Neuronal stem cell (in vitro differentiated cells): ENCODE measurements around the gene RNLS.
A peak's percentile ranks its signal among the peaks of the same experiment; 100 is the strongest.

ENCODE experiments used
- DNase-seq: peaks from one replicate; pipeline ENCODE4 v3.0.0-alpha.2; 2013; ENCODE audit warnings: low spot score
- H2AFZ ChIP-seq: one replicate; pipeline ENCODE4 v1.6.1; 2013; ENCODE audit warnings: mild to moderate bottlenecking, low read length, inconsistent platforms
- H2AK5ac ChIP-seq: 2 replicates; pipeline ENCODE4 v1.6.1; 2013; ENCODE audit warnings: low read depth, mild to moderate bottlenecking, inconsistent platforms, low read length, moderate library complexity, mixed read lengths
- H2BK120ac ChIP-seq: 2 replicates; pipeline ENCODE4 v1.6.1; 2013; ENCODE audit warnings: low read depth, mild to moderate bottlenecking, inconsistent platforms, low read length, moderate library complexity, mixed read lengths
- H2BK12ac ChIP-seq: one replicate; pipeline ENCODE4 v1.6.1; 2013; ENCODE audit warnings: low read length, inconsistent platforms
- H2BK15ac ChIP-seq: 2 replicates; pipeline ENCODE4 v1.6.1; 2013; ENCODE audit warnings: mild to moderate bottlenecking, low read length, inconsistent platforms, mixed read lengths
- H2BK5ac ChIP-seq: one replicate; pipeline ENCODE4 v1.6.1; 2013; ENCODE audit warnings: inconsistent platforms, mild to moderate bottlenecking, low read length, moderate library complexity
- H3K14ac ChIP-seq: one replicate; pipeline ENCODE4 v1.6.1; 2013; ENCODE audit warnings: low read length, inconsistent platforms
- H3K18ac ChIP-seq: 2 replicates; pipeline ENCODE4 v1.6.1; 2013; ENCODE audit warnings: low read length, inconsistent platforms
- H3K23ac ChIP-seq: 2 replicates; pipeline ENCODE4 v1.6.1; 2013; ENCODE audit warnings: low read depth, mild to moderate bottlenecking, mixed read lengths, low read length, inconsistent platforms; ENCODE audit not compliant: poor library complexity
- H3K27ac ChIP-seq: replicated peaks from 3 replicates; pipeline ENCODE4 v1.5.1; 2013; ENCODE audit warnings: low read length, inconsistent platforms
- H3K27me3 ChIP-seq, 3 experiments: 2 replicates each; pipeline ENCODE4 v1.6.1; 2013; ENCODE audit warnings: low read length in 3 of 3, mild to moderate bottlenecking in 2 of 3, inconsistent platforms in 1 of 3, low read depth in 1 of 3, mixed read lengths in 1 of 3, moderate library complexity in 1 of 3; ENCODE audit not compliant: control insufficient read depth in 3 of 3, insufficient read depth in 3 of 3
- H3K36me3 ChIP-seq, 2 donors: replicated peaks in 1 of 2; 2 replicates each; pipeline ENCODE4 v1.6.1; 2013; ENCODE audit warnings: low read length in 2 of 2; ENCODE audit not compliant: control insufficient read depth in 2 of 2, insufficient read depth in 2 of 2
- H3K4ac ChIP-seq: 2 replicates; pipeline ENCODE4 v1.6.1; 2013; ENCODE audit warnings: inconsistent platforms, mild to moderate bottlenecking, low read length, moderate library complexity
- H3K4me1 ChIP-seq, 2 donors: 1 replicate in 1 of 2; 2 replicates in 1 of 2; pipeline ENCODE4 v1.6.1; 2013; ENCODE audit warnings: low read length in 2 of 2, low read depth in 1 of 2; ENCODE audit not compliant: control insufficient read depth in 2 of 2, insufficient read depth in 1 of 2
- H3K4me2 ChIP-seq: one replicate; pipeline ENCODE4 v1.6.1; 2013; ENCODE audit warnings: mild to moderate bottlenecking, low read length, inconsistent platforms; ENCODE audit not compliant: insufficient read depth, poor library complexity, severe bottlenecking
- H3K4me3 ChIP-seq, 2 donors: 2 replicates each; pipeline ENCODE4 v1.5.1; 2013; ENCODE audit warnings: low read length in 2 of 2, mild to moderate bottlenecking in 2 of 2, inconsistent platforms in 1 of 2, moderate library complexity in 1 of 2
- H3K79me1 ChIP-seq: one replicate; pipeline ENCODE4 v1.6.1; 2013; ENCODE audit warnings: low read depth, mild to moderate bottlenecking, inconsistent platforms, low read length, moderate library complexity
- H3K9ac ChIP-seq: one replicate; pipeline ENCODE4 v1.6.1; 2013; ENCODE audit warnings: mild to moderate bottlenecking, low read depth, low read length, inconsistent platforms; ENCODE audit not compliant: poor library complexity
- H3K9me3 ChIP-seq, 2 donors: replicated peaks in 1 of 2; 2 replicates each; pipeline versions ENCODE3 to v1.6.1; 2013; ENCODE audit warnings: low read length in 2 of 2, mild to moderate bottlenecking in 2 of 2, inconsistent platforms in 1 of 2, low read depth in 1 of 2, mixed read lengths in 1 of 2, moderate library complexity in 1 of 2; ENCODE audit not compliant: control insufficient read depth in 2 of 2, insufficient read depth in 1 of 2
- H4K8ac ChIP-seq: one replicate; pipeline ENCODE4 v1.6.1; 2013; ENCODE audit warnings: low read depth, mild to moderate bottlenecking, inconsistent platforms, low read length, moderate library complexity
- H4K91ac ChIP-seq: one replicate; pipeline ENCODE4 v1.6.1; 2013; ENCODE audit warnings: low read length, low read depth, mild to moderate bottlenecking, inconsistent platforms; ENCODE audit not compliant: poor library complexity
- WGBS, 2 donors: extraction: QIAGEN DNeasy Blood & Tissue Kit; methylation state at CpG; one replicate each; pipeline ENCODE4 v1.1.7; 2013; ENCODE audit warnings: missing lambda C conversion rate in 2 of 2, mixed read lengths in 1 of 2; ENCODE audit not compliant: insufficient read length in 2 of 2, insufficient replicate concordance in 1 of 2; ENCODE audit errors: extremely low coverage in 2 of 2; 5-methylcytosine and 5-hydroxymethylcytosine counted together

RNLS gene

DNA sequence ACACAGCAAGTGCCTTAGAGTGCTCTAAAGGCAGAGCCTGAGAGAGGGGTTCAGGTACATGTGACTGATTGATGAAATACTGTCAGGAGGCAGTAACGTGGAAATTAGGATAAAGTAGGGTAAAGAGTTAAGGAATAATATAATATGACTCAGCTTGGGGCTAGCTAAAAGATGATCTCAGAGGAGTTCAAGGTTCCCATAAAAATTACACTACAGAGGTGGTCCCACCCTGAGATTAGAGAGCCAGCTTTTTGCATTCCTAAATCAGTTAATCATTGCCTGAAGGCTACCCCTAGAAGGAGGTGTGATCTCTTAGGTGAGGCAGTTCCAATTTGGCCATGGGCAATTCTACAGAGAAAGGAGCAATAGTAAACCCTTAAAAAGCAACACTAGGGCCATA, 9.3 kb upstream of the RNLS start:
- no peak overlapping the region for H2AK5ac ChIP-seq
- WGBS, 2 donors, result 100% methylated on average over 1 of the region's 1 CpG; no CpG with 5 or more reads in 1 of the 2 donors

GRCh38 chr10:88586462-88586861, 3.3 kb upstream of the RNLS start, which contains the start of gene LIPJ:
LIPJ (plus strand) TSS chr10:88586762; CDS start chr10:88590688, 3,926 bp downstream.
- H3K4me3 ChIP-seq, result no peak within 1 kb of the TSS
- no peaks in the 10 kb centered on the region for H3K27me3 ChIP-seq

More for the DNA sequence above, 9.3 kb upstream of the RNLS start:
- Histone ChIP-seq H3K9me3 (no peaks in the 10 kb centered on the region), H3K4me1 (no peaks in the 10 kb centered on the region), H2BK15ac (no peak overlapping the region), H3K23ac (no peak overlapping the region), H3K4ac (no peak overlapping the region), H3K36me3 (no peaks in the 10 kb centered on the region), H2AFZ (no peak overlapping the region), H3K14ac (no peak overlapping the region), H2BK12ac (no peak overlapping the region), H4K8ac (no peak overlapping the region), H2BK5ac (no peak overlapping the region), H4K91ac (no peak overlapping the region), H3K9ac (no peak overlapping the region), H3K27ac (no peak overlapping the region), H3K18ac (no peak overlapping the region), H2BK120ac (no peak overlapping the region), H3K4me2 (no peak overlapping the region), H3K79me1 (no peaks in the 10 kb centered on the region), H3K27me3 (no peaks in the 10 kb centered on the region), H3K4me3 (no peak overlapping the region)
- DNase-seq, result no peak

GRCh38 chr10:88583584-88583957, 453 bp upstream of the RNLS start:
- peak overlapping the region; percentile 83 for H3K4me2 ChIP-seq
- no peak overlapping the region for H2BK15ac ChIP-seq
- H3K79me1 ChIP-seq, result no peaks in the 10 kb centered on the region
- H3K4me3 ChIP-seq, result peak overlapping the region in 1 of 2 donors; percentile 88
- H2BK12ac ChIP-seq, result no peak overlapping the region
- no peaks in the 10 kb centered on the region for H3K4me1 ChIP-seq
- no peak overlapping the region for H2AK5ac ChIP-seq
- H3K9me3 ChIP-seq, result no peaks in the 10 kb centered on the region
- peak overlapping the region; percentile 66 for H2AFZ ChIP-seq
- no peak for DNase-seq
- H3K27ac ChIP-seq, result no peak overlapping the region
- no CpG with 5 or more reads among the region's 7 CpGs for WGBS, 2 donors
- no peak overlapping the region for H3K18ac ChIP-seq
- H3K4ac ChIP-seq, result no peak overlapping the region
- H3K36me3 ChIP-seq, result no peaks in the 10 kb centered on the region
- no peak overlapping the region for H4K8ac ChIP-seq
- no peak overlapping the region for H2BK5ac ChIP-seq
- H3K27me3 ChIP-seq, result no peaks in the 10 kb centered on the region
- no peak overlapping the region for H2BK120ac ChIP-seq
- no peak overlapping the region for H3K14ac ChIP-seq
- H4K91ac ChIP-seq, result no peak overlapping the region
- no peak overlapping the region for H3K23ac ChIP-seq
- no peak overlapping the region for H3K9ac ChIP-seq

More at GRCh38 chr10:88586462-88586861, 3.3 kb upstream of the RNLS start, which contains the start of gene LIPJ:
- Histone ChIP-seq H3K27ac (no peak within 1 kb of the TSS), H2BK120ac (no peak within 1 kb of the TSS), H3K14ac (no peak within 1 kb of the TSS), H3K4me2 (no peak within 1 kb of the TSS), H4K91ac (no peak within 1 kb of the TSS), H3K36me3 (no peaks in the 10 kb centered on the region), H2AFZ (no peak within 1 kb of the TSS), H3K4me1 (no peaks in the 10 kb centered on the region), H4K8ac (no peak within 1 kb of the TSS), H3K23ac (no peak within 1 kb of the TSS), H2BK12ac (no peak within 1 kb of the TSS), H2BK5ac (no peak within 1 kb of the TSS), H3K9ac (no peak within 1 kb of the TSS), H2AK5ac (no peak within 1 kb of the TSS), H3K18ac (no peak within 1 kb of the TSS), H3K79me1 (no peaks in the 10 kb centered on the region), H2BK15ac (no peak within 1 kb of the TSS), H3K9me3 (no peaks in the 10 kb centered on the region), H3K4ac (no peak within 1 kb of the TSS)
- DNase-seq, result no peak
- WGBS, 2 donors, result no CpG with 5 or more reads among the region's 2 CpGs

- Histone ChIP-seq H3K18ac (no peak overlapping the region), H3K36me3 (no peaks in the 10 kb centered on the region), H3K4me3 (no peak overlapping the region), H3K27ac (no peak overlapping the region), H4K8ac (no peak overlapping the region), H2BK12ac (no peak overlapping the region), H2BK120ac (no peak overlapping the region), H3K4ac (no peak overlapping the region), H3K79me1 (no peaks in the 10 kb centered on the region), H3K23ac (no peak overlapping the region), H2BK15ac (no peak overlapping the region), H3K9me3 (no peaks in the 10 kb centered on the region), H3K27me3 (no peaks in the 10 kb centered on the region), H3K14ac (no peak overlapping the region), H2AK5ac (no peak overlapping the region), H2AFZ (peak overlapping the region; percentile 29), H3K4me2 (peak overlapping the region; percentile 83), H3K4me1 (no peaks in the 10 kb centered on the region), H4K91ac (no peak overlapping the region), H2BK5ac (no peak overlapping the region), H3K9ac (no peak overlapping the region)
- DNase-seq, result peak; percentile 1
- no CpG with 5 or more reads among the region's 4 CpGs for WGBS, 2 donors
These were observed 710 bp downstream of the RNLS start for GRCh38 chr10:88582411-88582805.
